Neural crest cell (in vitro differentiated cells): ENCODE data around the gene NINJ1. TPM values are rescaled to one million over a fixed set of nuclear protein-coding genes. Genes with fewer than 3 reads are reported as not detected.

Source experiments
- DNase-seq: peaks from one replicate; pipeline ENCODE4 v3.0.0; 2021; ENCODE audit warnings: low read depth, mixed read lengths, low spot score
- H3K27ac Mint-ChIP-seq: one replicate; pipeline ENCODE4 v1.8.0; 2021; ENCODE audit warnings: mild to moderate bottlenecking, mixed read lengths; ENCODE audit not compliant: unreplicated experiment
- H3K27me3 Mint-ChIP-seq: 2 replicates; pipeline ENCODE4 v1.8.0; 2021; ENCODE audit warnings: low read depth, mild to moderate bottlenecking, mixed read lengths
- H3K36me3 Mint-ChIP-seq: 2 replicates; pipeline ENCODE4 v1.8.0; 2021; ENCODE audit warnings: low read depth, mild to moderate bottlenecking, mixed read lengths
- H3K4me1 Mint-ChIP-seq: 2 replicates; pipeline ENCODE4 v1.8.0; 2021; ENCODE audit warnings: mixed read lengths
- H3K4me3 Mint-ChIP-seq: one replicate; pipeline ENCODE4 v1.8.0; 2021; ENCODE audit warnings: mild to moderate bottlenecking, mixed read lengths
- H3K9me3 Mint-ChIP-seq: 2 replicates; pipeline ENCODE4 v1.8.0; 2021; ENCODE audit warnings: mixed read lengths
- CTCF ChIP-seq: fragments of 200-600 bp; sonication (generic); conservative IDR thresholded peaks from 2 replicates; pipeline ENCODE4 v1.5.0; 2021; ENCODE audit warnings: antibody characterized with exemption, mild to moderate bottlenecking
- total RNA-seq: library from RNA; stranded (reverse); gene quantifications from 2 replicates; pipeline ENCODE4 v1.2.1, GENCODE V29; 2021

Gene NINJ1
- total RNA-seq, 1 donor from 2014 or later = 17.8 TPM

- H3K36me3 Mint-ChIP-seq = no peaks in the 10 kb centered on the region
- no peaks in the 10 kb centered on the region for H3K9me3 Mint-ChIP-seq
- no peak for TF ChIP-seq CTCF
- peaks cover 17% of the 10 kb centered on the region for H3K4me1 Mint-ChIP-seq
- no peaks in the 10 kb centered on the region for H3K27me3 Mint-ChIP-seq
- no peak overlapping the region for H3K4me3 Mint-ChIP-seq
- DNase-seq = no peak
- H3K27ac Mint-ChIP-seq = no peak overlapping the region
These were observed 51.1 kb downstream of the NINJ1 start for GRCh38 chr9:93082841-93083411.

- Mint-ChIP-seq H3K9me3 (no peaks in the 10 kb centered on the region), H3K27me3 (no peaks in the 10 kb centered on the region), H3K4me1 (peaks cover 17% of the 10 kb centered on the region), H3K27ac (no peak overlapping the region), H3K36me3 (no peaks in the 10 kb centered on the region), H3K4me3 (no peak overlapping the region)
- no peak for DNase-seq
- TF ChIP-seq CTCF = no peak
These were observed 52.1 kb downstream of the NINJ1 start for GRCh38 chr9:93081931-93082330.

GRCh38 chr9:93081081-93081529 lies 52.9 kb downstream of the NINJ1 start:
- no peak for TF ChIP-seq CTCF
- H3K9me3 Mint-ChIP-seq = no peaks in the 10 kb centered on the region
- no peaks in the 10 kb centered on the region for H3K27me3 Mint-ChIP-seq
- H3K4me1 Mint-ChIP-seq = peaks cover 13% of the 10 kb centered on the region
- H3K36me3 Mint-ChIP-seq = no peaks in the 10 kb centered on the region
- H3K27ac Mint-ChIP-seq = no peak overlapping the region
- no peak overlapping the region for H3K4me3 Mint-ChIP-seq
- no peak for DNase-seq

GRCh38 chr9:93080406-93080805 lies 53.6 kb downstream of the NINJ1 start:
- Mint-ChIP-seq H3K4me3 (no peak overlapping the region), H3K4me1 (peaks cover 13% of the 10 kb centered on the region), H3K27me3 (no peaks in the 10 kb centered on the region)

GRCh38 chr9:93079371-93079770 lies 54.7 kb downstream of the NINJ1 start:
- Mint-ChIP-seq H3K27ac (no peak overlapping the region), H3K9me3 (no peaks in the 10 kb centered on the region), H3K36me3 (no peaks in the 10 kb centered on the region), H3K4me1 (peaks cover 13% of the 10 kb centered on the region), H3K27me3 (no peaks in the 10 kb centered on the region), H3K4me3 (no peak overlapping the region)
- DNase-seq = no peak
- no peak for TF ChIP-seq CTCF

More at GRCh38 chr9:93080406-93080805, 53.6 kb downstream of the NINJ1 start:
- DNase-seq = no peak
- no peak for TF ChIP-seq CTCF
- Mint-ChIP-seq H3K27ac (peak overlapping the region; percentile 94), H3K36me3 (no peaks in the 10 kb centered on the region), H3K9me3 (no peaks in the 10 kb centered on the region)
